HepG2 (cell line): ENCODE measurements around the gene SYNGAP1. TPM values are rescaled to one million over a fixed set of nuclear protein-coding genes. Genes with fewer than 3 reads are reported as not detected.

ENCODE experiments used
- DPF2 ChIP-seq: sonication (generic); formaldehyde crosslinking; IDR thresholded peaks from 2 replicates; pipeline ENCODE4 v1.4.0; 2020; ENCODE audit warnings: mild to moderate bottlenecking, low read depth, missing genetic modification reagents, borderline replicate concordance
- EED ChIP-seq: sonication (generic); formaldehyde crosslinking; IDR thresholded peaks from 2 replicates; pipeline ENCODE4 v1.5.0; 2020; ENCODE audit warnings: mild to moderate bottlenecking, missing genetic modification reagents
- FOXA1 ChIP-seq, 2 experiments: fragments of 450-650 bp in 1 of 2; sonication (generic) in 1 of 2; formaldehyde crosslinking in 1 of 2; IDR thresholded peaks; 2 replicates each; pipeline versions ENCODE4 v1.4.0 to v1.6.1; 2016 to 2020; ENCODE audit warnings: missing genetic modification reagents in 1 of 2
- FOXA3 ChIP-seq: IDR thresholded peaks from 2 replicates; pipeline ENCODE4 v1.6.1; 2016; ENCODE audit warnings: missing genetic modification reagents, missing compliant biosample characterization
- FOXO1 ChIP-seq: sonication (generic); formaldehyde crosslinking; IDR thresholded peaks from 2 replicates; pipeline ENCODE4 v1.4.0; 2020; ENCODE audit warnings: missing genetic modification reagents
- GLI4 ChIP-seq: sonication (generic); formaldehyde crosslinking; IDR thresholded peaks from 2 replicates; pipeline ENCODE4 v1.5.1; 2020; ENCODE audit warnings: missing genetic modification reagents, mild to moderate bottlenecking, moderate library complexity, borderline replicate concordance
- HNF4G ChIP-seq, 2 experiments: sonication (generic) in 1 of 2; formaldehyde crosslinking in 1 of 2; IDR thresholded peaks; 2 replicates each; pipeline versions ENCODE4 v1.4.0 to v1.6.1; 2011 to 2020; ENCODE audit warnings: borderline replicate concordance in 2 of 2, low read depth in 2 of 2, mild to moderate bottlenecking in 2 of 2, low read length in 1 of 2, missing genetic modification reagents in 1 of 2, moderate library complexity in 1 of 2
- REPIN1 ChIP-seq: sonication (generic); formaldehyde crosslinking; IDR thresholded peaks from 2 replicates; pipeline ENCODE4 v1.8.0; 2022; ENCODE audit warnings: missing genetic modification reagents, low read depth, mild to moderate bottlenecking, borderline replicate concordance
- RFXANK ChIP-seq: IDR thresholded peaks from 2 replicates; pipeline ENCODE4 v1.6.1; 2016
- TBX3 ChIP-seq: fragments of 450-650 bp; IDR thresholded peaks from 2 replicates; pipeline ENCODE4 v1.6.1; 2017; ENCODE audit warnings: antibody characterized with exemption, mild to moderate bottlenecking, inconsistent platforms, borderline replicate concordance
- ZNF12 ChIP-seq: sonication (generic); formaldehyde crosslinking; IDR thresholded peaks from 2 replicates; pipeline ENCODE4 v1.5.0; 2020; ENCODE audit warnings: missing genetic modification reagents
- ZNF598 ChIP-seq: sonication (generic); formaldehyde crosslinking; IDR thresholded peaks from 2 replicates; pipeline ENCODE4 v1.5.1; 2020; ENCODE audit warnings: mild to moderate bottlenecking, missing genetic modification reagents, borderline replicate concordance
- ZNF616 ChIP-seq: sonication (generic); formaldehyde crosslinking; IDR thresholded peaks from 2 replicates; pipeline ENCODE4 v1.5.0; 2020; ENCODE audit warnings: low read depth, mild to moderate bottlenecking, missing genetic modification reagents
- polyA plus RNA-seq, 8 experiments: library from polyadenylated mRNA; depleted of rRNA in 3 of 8; stranded (reverse) in 7 of 8; unstranded in 1 of 8; fragments of >200 nt; fragmentation: Illumina TruSeq in 4 of 8; extraction: Trizol in 4 of 8; gene quantifications; 2 replicates each; pipeline versions ENCODE4 v1.2.1 to v1.2.3, GENCODE V29; 2011 to 2016; ENCODE audit warnings: low read depth in 4 of 8, missing spikeins in 1 of 8, mixed read lengths in 1 of 8; ENCODE audit not compliant: insufficient read depth in 1 of 8
- total RNA-seq, 5 experiments: library from RNA; depleted of rRNA; stranded (reverse); fragments of >200 nt; fragmentation: Illumina TruSeq; extraction: Trizol; gene quantifications; 2 replicates each; pipeline ENCODE4 v1.2.3, GENCODE V29; 2016; ENCODE audit warnings: low read depth in 1 of 5
- TF ChIP-seq, protein P1 (sequence below): fragments of 450-650 bp; IDR thresholded peaks from 2 replicates; pipeline ENCODE4 v1.6.1; 2016
- TF ChIP-seq, protein P2 (sequence below): sonication (generic); formaldehyde crosslinking; IDR thresholded peaks from 2 replicates; pipeline ENCODE4 v1.8.1; 2023; ENCODE audit warnings: mild to moderate bottlenecking, missing genetic modification reagents, borderline replicate concordance
- TF ChIP-seq, protein P3 (sequence below): sonication (generic); formaldehyde crosslinking; IDR thresholded peaks from 2 replicates; pipeline ENCODE4 v1.4.0; 2020; ENCODE audit warnings: missing genetic modification reagents
- TF ChIP-seq, protein P4 (sequence below): sonication (generic); formaldehyde crosslinking; IDR thresholded peaks from 2 replicates; pipeline ENCODE4 v1.4.0; 2020; ENCODE audit warnings: missing genetic modification reagents, borderline replicate concordance

SYNGAP1 gene
- total and polyA plus RNA-seq, 2 of the 13 experiments (the other 11 are each of a cell fraction or from before 2014, with no cell fraction given) = 0.75 to 1.1 TPM

DNA sequence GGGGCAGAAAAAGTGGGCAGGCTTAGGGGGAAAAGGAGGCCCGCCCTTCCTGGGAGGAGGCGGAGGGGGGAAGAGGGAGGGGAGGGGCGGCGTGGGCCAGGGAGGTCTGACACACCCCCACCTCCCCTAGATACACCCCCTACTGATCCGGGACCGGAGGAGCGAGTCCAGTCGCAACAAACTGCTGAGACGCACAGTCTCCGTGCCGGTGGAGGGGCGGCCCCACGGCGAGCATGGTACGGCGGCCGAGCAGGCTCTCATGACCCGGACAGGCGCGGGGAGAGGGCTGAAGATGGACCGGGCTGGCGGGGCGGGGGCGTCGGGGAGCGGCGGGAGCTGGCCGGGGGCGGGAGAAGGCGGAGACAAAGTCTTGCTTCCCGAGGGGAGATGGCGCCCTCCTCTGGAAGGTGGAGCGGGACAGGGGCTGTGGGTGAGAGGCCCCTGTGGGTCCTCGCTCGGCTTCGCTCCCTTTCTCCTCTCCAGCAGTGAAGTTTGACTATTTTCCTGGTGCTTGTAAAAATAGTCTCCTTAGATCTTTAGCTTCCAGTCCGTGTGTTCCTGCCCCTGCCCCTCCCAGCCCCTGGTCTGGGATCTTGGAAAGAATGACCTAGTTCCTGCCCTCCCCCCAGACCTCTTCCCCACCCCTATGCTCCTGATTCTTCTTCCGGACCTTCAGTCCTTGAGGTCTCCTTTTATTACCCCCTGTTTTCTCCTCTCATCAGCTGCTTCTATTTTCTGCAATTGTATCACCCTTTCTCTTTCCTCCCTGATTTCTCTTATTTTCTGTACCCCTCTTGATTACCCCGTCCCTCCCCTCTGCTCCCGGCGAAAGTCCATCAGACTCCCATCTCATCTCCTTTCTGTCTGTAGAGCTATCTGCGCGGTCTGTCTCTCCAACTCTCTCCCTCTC, 6.1 kb downstream of the SYNGAP1 start (continued):
- TF ChIP-seq FOXO1 (CRISPR knock-in tag) (peak; percentile 24; the same call in 1 of the 2 replicates), REPIN1 (CRISPR knock-in tag) (no peak), ZNF598 (CRISPR knock-in tag) (no peak), ZNF12 (CRISPR knock-in tag) (0 out of 2 replicates have a peak, but pooled peaks have one; percentile 30), ZNF616 (CRISPR knock-in tag) (no peak), GLI4 (no peak), DPF2 (CRISPR knock-in tag) (no peak), RFXANK (CRISPR knock-in tag) (no peak), HNF4G (IDR thresholded peaks at IDR 0.05; ENCODE audit: borderline replicate concordance, low read depth, low read length) (no peak), HNF4G (CRISPR knock-in tag; IDR thresholded peaks at IDR 0.05; ENCODE audit: borderline replicate concordance, low read depth) (no peak; the same call in 1 of the 2 replicates), FOXA3 (CRISPR knock-in tag) (peak; percentile 29; the same call in 1 of the 2 replicates), FOXA1 (IDR thresholded peaks at IDR 0.05) (no peak), FOXA1 (CRISPR knock-in tag; IDR thresholded peaks at IDR 0.05) (no peak), EED (CRISPR knock-in tag) (no peak), TBX3 (no peak)
- TF ChIP-seq, protein P1, sequence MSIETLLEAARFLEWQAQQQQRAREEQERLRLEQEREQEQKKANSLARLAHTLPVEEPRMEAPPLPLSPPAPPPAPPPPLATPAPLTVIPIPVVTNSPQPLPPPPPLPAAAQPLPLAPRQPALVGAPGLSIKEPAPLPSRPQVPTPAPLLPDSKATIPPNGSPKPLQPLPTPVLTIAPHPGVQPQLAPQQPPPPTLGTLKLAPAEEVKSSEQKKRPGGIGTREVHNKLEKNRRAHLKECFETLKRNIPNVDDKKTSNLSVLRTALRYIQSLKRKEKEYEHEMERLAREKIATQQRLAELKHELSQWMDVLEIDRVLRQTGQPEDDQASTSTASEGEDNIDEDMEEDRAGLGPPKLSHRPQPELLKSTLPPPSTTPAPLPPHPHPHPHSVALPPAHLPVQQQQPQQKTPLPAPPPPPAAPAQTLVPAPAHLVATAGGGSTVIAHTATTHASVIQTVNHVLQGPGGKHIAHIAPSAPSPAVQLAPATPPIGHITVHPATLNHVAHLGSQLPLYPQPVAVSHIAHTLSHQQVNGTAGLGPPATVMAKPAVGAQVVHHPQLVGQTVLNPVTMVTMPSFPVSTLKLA = no peak
- TF ChIP-seq, protein P2, sequence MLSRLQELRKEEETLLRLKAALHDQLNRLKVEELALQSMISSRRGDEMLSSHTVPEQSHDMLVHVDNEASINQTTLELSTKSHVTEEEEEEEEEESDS = no peak
- TF ChIP-seq, protein P3, sequence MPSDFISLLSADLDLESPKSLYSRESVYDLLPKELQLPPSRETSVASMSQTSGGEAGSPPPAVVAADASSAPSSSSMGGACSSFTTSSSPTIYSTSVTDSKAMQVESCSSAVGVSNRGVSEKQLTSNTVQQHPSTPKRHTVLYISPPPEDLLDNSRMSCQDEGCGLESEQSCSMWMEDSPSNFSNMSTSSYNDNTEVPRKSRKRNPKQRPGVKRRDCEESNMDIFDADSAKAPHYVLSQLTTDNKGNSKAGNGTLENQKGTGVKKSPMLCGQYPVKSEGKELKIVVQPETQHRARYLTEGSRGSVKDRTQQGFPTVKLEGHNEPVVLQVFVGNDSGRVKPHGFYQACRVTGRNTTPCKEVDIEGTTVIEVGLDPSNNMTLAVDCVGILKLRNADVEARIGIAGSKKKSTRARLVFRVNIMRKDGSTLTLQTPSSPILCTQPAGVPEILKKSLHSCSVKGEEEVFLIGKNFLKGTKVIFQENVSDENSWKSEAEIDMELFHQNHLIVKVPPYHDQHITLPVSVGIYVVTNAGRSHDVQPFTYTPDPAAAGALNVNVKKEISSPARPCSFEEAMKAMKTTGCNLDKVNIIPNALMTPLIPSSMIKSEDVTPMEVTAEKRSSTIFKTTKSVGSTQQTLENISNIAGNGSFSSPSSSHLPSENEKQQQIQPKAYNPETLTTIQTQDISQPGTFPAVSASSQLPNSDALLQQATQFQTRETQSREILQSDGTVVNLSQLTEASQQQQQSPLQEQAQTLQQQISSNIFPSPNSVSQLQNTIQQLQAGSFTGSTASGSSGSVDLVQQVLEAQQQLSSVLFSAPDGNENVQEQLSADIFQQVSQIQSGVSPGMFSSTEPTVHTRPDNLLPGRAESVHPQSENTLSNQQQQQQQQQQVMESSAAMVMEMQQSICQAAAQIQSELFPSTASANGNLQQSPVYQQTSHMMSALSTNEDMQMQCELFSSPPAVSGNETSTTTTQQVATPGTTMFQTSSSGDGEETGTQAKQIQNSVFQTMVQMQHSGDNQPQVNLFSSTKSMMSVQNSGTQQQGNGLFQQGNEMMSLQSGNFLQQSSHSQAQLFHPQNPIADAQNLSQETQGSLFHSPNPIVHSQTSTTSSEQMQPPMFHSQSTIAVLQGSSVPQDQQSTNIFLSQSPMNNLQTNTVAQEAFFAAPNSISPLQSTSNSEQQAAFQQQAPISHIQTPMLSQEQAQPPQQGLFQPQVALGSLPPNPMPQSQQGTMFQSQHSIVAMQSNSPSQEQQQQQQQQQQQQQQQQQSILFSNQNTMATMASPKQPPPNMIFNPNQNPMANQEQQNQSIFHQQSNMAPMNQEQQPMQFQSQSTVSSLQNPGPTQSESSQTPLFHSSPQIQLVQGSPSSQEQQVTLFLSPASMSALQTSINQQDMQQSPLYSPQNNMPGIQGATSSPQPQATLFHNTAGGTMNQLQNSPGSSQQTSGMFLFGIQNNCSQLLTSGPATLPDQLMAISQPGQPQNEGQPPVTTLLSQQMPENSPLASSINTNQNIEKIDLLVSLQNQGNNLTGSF (CRISPR knock-in tag) = no peak
- TF ChIP-seq, protein P4, sequence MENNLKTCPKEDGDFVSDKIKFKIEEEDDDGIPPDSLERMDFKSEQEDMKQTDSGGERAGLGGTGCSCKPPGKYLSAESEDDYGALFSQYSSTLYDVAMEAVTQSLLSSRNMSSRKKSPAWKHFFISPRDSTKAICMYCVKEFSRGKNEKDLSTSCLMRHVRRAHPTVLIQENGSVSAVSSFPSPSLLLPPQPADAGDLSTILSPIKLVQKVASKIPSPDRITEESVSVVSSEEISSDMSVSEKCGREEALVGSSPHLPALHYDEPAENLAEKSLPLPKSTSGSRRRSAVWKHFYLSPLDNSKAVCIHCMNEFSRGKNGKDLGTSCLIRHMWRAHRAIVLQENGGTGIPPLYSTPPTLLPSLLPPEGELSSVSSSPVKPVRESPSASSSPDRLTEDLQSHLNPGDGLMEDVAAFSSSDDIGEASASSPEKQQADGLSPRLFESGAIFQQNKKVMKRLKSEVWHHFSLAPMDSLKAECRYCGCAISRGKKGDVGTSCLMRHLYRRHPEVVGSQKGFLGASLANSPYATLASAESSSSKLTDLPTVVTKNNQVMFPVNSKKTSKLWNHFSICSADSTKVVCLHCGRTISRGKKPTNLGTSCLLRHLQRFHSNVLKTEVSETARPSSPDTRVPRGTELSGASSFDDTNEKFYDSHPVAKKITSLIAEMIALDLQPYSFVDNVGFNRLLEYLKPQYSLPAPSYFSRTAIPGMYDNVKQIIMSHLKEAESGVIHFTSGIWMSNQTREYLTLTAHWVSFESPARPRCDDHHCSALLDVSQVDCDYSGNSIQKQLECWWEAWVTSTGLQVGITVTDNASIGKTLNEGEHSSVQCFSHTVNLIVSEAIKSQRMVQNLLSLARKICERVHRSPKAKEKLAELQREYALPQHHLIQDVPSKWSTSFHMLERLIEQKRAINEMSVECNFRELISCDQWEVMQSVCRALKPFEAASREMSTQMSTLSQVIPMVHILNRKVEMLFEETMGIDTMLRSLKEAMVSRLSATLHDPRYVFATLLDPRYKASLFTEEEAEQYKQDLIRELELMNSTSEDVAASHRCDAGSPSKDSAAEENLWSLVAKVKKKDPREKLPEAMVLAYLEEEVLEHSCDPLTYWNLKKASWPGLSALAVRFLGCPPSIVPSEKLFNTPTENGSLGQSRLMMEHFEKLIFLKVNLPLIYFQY (CRISPR knock-in tag) = no peak
